ENCODE results near the gene KIF16B.

DNA sequence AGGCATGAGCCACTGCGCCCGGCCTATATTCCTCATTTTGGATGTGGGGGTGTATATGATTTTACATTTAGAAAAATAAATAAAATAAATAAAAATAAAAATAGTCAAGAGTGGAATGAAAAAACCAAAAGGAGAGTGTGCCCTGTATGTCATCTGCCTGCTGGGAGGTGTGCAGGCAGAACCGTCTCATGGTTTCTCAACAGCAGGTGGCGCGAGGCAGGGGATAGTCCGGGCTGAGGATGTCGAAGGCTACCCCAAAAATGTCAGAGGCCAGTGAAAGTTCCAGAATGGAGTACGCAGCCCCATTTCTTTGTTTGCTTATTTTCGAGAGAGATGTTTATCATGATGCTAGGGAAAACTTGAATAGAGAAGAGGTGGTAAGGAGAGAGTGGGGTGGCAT is 16.4 kb upstream of the KIF16B start:
- TF ChIP-seq, protein P1, sequence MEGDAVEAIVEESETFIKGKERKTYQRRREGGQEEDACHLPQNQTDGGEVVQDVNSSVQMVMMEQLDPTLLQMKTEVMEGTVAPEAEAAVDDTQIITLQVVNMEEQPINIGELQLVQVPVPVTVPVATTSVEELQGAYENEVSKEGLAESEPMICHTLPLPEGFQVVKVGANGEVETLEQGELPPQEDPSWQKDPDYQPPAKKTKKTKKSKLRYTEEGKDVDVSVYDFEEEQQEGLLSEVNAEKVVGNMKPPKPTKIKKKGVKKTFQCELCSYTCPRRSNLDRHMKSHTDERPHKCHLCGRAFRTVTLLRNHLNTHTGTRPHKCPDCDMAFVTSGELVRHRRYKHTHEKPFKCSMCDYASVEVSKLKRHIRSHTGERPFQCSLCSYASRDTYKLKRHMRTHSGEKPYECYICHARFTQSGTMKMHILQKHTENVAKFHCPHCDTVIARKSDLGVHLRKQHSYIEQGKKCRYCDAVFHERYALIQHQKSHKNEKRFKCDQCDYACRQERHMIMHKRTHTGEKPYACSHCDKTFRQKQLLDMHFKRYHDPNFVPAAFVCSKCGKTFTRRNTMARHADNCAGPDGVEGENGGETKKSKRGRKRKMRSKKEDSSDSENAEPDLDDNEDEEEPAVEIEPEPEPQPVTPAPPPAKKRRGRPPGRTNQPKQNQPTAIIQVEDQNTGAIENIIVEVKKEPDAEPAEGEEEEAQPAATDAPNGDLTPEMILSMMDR (IDR thresholded peaks at IDR 0.05; ENCODE audit: poor library complexity) = no peak
- no peak for TF ChIP-seq EZH2 (IDR thresholded peaks at IDR 0.05; ENCODE audit: borderline replicate concordance)

All from hepatocyte (in vitro differentiated cells).